H9 (cell line): ENCODE measurements around the gene CLIP3. TPM values are rescaled to one million over a fixed set of nuclear protein-coding genes. Genes with fewer than 3 reads are reported as not detected.

Source experiments
- DNase-seq: peaks from one replicate; pipeline ENCODE4 v3.0.0-alpha.2; 2017
- H2AFZ ChIP-seq: one replicate; pipeline ENCODE4 v1.6.1; 2013; ENCODE audit warnings: mild to moderate bottlenecking, low read length, control low read depth, moderate library complexity
- H2AK5ac ChIP-seq: 2 replicates; pipeline ENCODE4 v1.6.1; 2013; ENCODE audit warnings: low read length, control low read depth, mixed read lengths; ENCODE audit not compliant: insufficient read length
- H2BK120ac ChIP-seq: one replicate; pipeline ENCODE4 v1.6.1; 2013; ENCODE audit warnings: low read depth, mild to moderate bottlenecking, low read length, control low read depth, inconsistent platforms; ENCODE audit not compliant: poor library complexity, severe bottlenecking
- H2BK12ac ChIP-seq: 2 replicates; pipeline ENCODE4 v1.6.1; 2013; ENCODE audit warnings: low read length, control low read depth, mixed read lengths, low read depth; ENCODE audit not compliant: insufficient read length
- H2BK15ac ChIP-seq: 2 replicates; pipeline ENCODE4 v1.6.1; 2013; ENCODE audit warnings: low read depth, low read length, control low read depth
- H2BK20ac ChIP-seq: one replicate; pipeline ENCODE4 v1.6.1; 2013; ENCODE audit warnings: low read depth, mild to moderate bottlenecking, low read length, control low read depth, inconsistent platforms; ENCODE audit not compliant: poor library complexity, severe bottlenecking
- H2BK5ac ChIP-seq: 2 replicates; pipeline ENCODE4 v1.6.1; 2013; ENCODE audit warnings: low read length, control low read depth, mixed read lengths; ENCODE audit not compliant: insufficient read length
- H3K14ac ChIP-seq: 2 replicates; pipeline ENCODE4 v1.6.1; 2013; ENCODE audit warnings: low read length, control low read depth; ENCODE audit not compliant: insufficient read depth
- H3K18ac ChIP-seq: 2 replicates; pipeline ENCODE4 v1.6.1; 2013; ENCODE audit warnings: low read depth, mild to moderate bottlenecking, mixed read lengths, low read length, control low read depth; ENCODE audit not compliant: insufficient read length
- H3K23ac ChIP-seq: 2 replicates; pipeline ENCODE4 v1.6.1; 2013; ENCODE audit warnings: low read length, control low read depth, mixed read lengths, low read depth; ENCODE audit not compliant: insufficient read length
- H3K23me2 ChIP-seq: 2 replicates; pipeline ENCODE4 v1.6.1; 2013; ENCODE audit warnings: low read depth, mild to moderate bottlenecking, mixed read lengths, low read length, control low read depth; ENCODE audit not compliant: insufficient read length, poor library complexity, severe bottlenecking
- H3K27ac ChIP-seq: 2 replicates; pipeline ENCODE4 v1.5.1; 2013; ENCODE audit warnings: low read length, control low read depth, mixed read lengths, low read depth; ENCODE audit not compliant: insufficient read length
- H3K27me3 ChIP-seq: 2 replicates; pipeline ENCODE4 v1.6.1; 2013; ENCODE audit warnings: low read length, control low read depth, inconsistent platforms; ENCODE audit not compliant: insufficient read depth
- H3K4ac ChIP-seq: 2 replicates; pipeline ENCODE4 v1.6.1; 2013; ENCODE audit warnings: low read depth, mild to moderate bottlenecking, control low read depth, inconsistent platforms, low read length, moderate library complexity
- H3K4me1 ChIP-seq: 2 replicates; pipeline ENCODE4 v1.6.1; 2013; ENCODE audit warnings: low read length, control low read depth, inconsistent platforms; ENCODE audit not compliant: insufficient read depth
- H3K4me2 ChIP-seq: 2 replicates; pipeline ENCODE4 v1.6.1; 2013; ENCODE audit warnings: low read length, control low read depth, mixed read lengths; ENCODE audit not compliant: insufficient read length, insufficient read depth
- H3K56ac ChIP-seq: 2 replicates; pipeline ENCODE4 v1.6.1; 2013; ENCODE audit warnings: low read depth, mild to moderate bottlenecking, mixed read lengths, low read length, control low read depth; ENCODE audit not compliant: insufficient read length
- H3K79me1 ChIP-seq: 2 replicates; pipeline ENCODE4 v1.6.1; 2013; ENCODE audit warnings: low read depth, mild to moderate bottlenecking, moderate library complexity, low read length, control low read depth, inconsistent platforms; ENCODE audit not compliant: insufficient read depth, poor library complexity, severe bottlenecking
- H3K79me2 ChIP-seq: 2 replicates; pipeline ENCODE4 v1.6.1; 2013; ENCODE audit warnings: low read length, control low read depth, inconsistent platforms; ENCODE audit not compliant: insufficient read depth
- H3K9ac ChIP-seq: 2 replicates; pipeline ENCODE4 v1.6.1; 2013; ENCODE audit warnings: low read length, control low read depth, mixed read lengths; ENCODE audit not compliant: insufficient read length; ENCODE audit errors: extremely low read depth
- H3K9me3 ChIP-seq: one replicate; pipeline ENCODE4 v1.6.1; 2013; ENCODE audit warnings: low read depth, low read length, inconsistent platforms; ENCODE audit not compliant: control insufficient read depth
- H3T11ph ChIP-seq: one replicate; pipeline ENCODE4 v1.6.1; 2013; ENCODE audit warnings: mild to moderate bottlenecking, low read length, control low read depth, inconsistent platforms
- H4K20me1 ChIP-seq: one replicate; pipeline ENCODE4 v1.6.1; 2013; ENCODE audit not compliant: control insufficient read depth, insufficient read length, insufficient read depth
- H4K5ac ChIP-seq: 2 replicates; pipeline ENCODE4 v1.6.1; 2013; ENCODE audit warnings: low read depth, mild to moderate bottlenecking, mixed read lengths, low read length, control low read depth; ENCODE audit not compliant: insufficient read length
- H4K8ac ChIP-seq: replicated peaks from 2 replicates; pipeline ENCODE4 v1.6.1; 2013; ENCODE audit warnings: low read length, control low read depth, mixed read lengths, low read depth; ENCODE audit not compliant: insufficient read length
- H4K91ac ChIP-seq: 2 replicates; pipeline ENCODE4 v1.6.1; 2013; ENCODE audit warnings: low read depth, mild to moderate bottlenecking, moderate library complexity, mixed read lengths, low read length, control low read depth; ENCODE audit not compliant: insufficient read length
- H3K27ac Mint-ChIP-seq, 3 experiments: 2 replicates in 2 of 3; 3 replicates in 1 of 3; pipeline ENCODE4 v1.8.0; 2020 to 2021; ENCODE audit warnings: mixed read lengths in 3 of 3, mild to moderate bottlenecking in 1 of 3, moderate library complexity in 1 of 3
- H3K27me3 Mint-ChIP-seq: 2 replicates; pipeline ENCODE4 v1.8.0; 2021; ENCODE audit warnings: low read depth, mild to moderate bottlenecking, moderate library complexity, mixed read lengths
- H3K36me3 Mint-ChIP-seq, 3 experiments: 2 replicates in 2 of 3; 3 replicates in 1 of 3; pipeline ENCODE4 v1.8.0; 2020 to 2021; ENCODE audit warnings: low read depth in 3 of 3, mixed read lengths in 3 of 3; ENCODE audit not compliant: insufficient read depth in 1 of 3
- H3K4me1 Mint-ChIP-seq, 2 experiments: 2 replicates each; pipeline ENCODE4 v1.8.0; 2020; ENCODE audit warnings: mixed read lengths in 2 of 2
- H3K4me3 Mint-ChIP-seq, 2 experiments: 2 replicates in 1 of 2; 3 replicates in 1 of 2; pipeline ENCODE4 v1.8.0; 2020 to 2021; ENCODE audit warnings: mild to moderate bottlenecking in 2 of 2, mixed read lengths in 2 of 2, moderate library complexity in 1 of 2
- H3K9me3 Mint-ChIP-seq, 2 experiments: 2 replicates in 1 of 2; 3 replicates in 1 of 2; pipeline ENCODE4 v1.8.0; 2020; ENCODE audit warnings: mild to moderate bottlenecking in 2 of 2, mixed read lengths in 2 of 2, moderate library complexity in 1 of 2
- WGBS: extraction: QIAGEN DNeasy Blood & Tissue Kit; methylation state at CpG from one replicate; pipeline ENCODE4 v1.1.7; 2013; ENCODE audit warnings: missing lambda C conversion rate, low lambda C conversion rate, mixed read lengths; ENCODE audit not compliant: insufficient read length; ENCODE audit errors: extremely low coverage; 5-methylcytosine and 5-hydroxymethylcytosine counted together
- total RNA-seq: library from RNA; stranded (reverse); gene quantifications from 2 replicates; pipeline ENCODE4 v1.2.1, GENCODE V29; 2021
- TF ChIP-seq, protein P1 (sequence below): fragments of 200-600 bp; sonication (generic); conservative IDR thresholded peaks from 3 replicates; pipeline ENCODE4 v1.8.0; 2021; ENCODE audit warnings: antibody characterized with exemption, mild to moderate bottlenecking

Gene CLIP3
- total RNA-seq, 1 experiment from 2014 or later = 19.7 TPM

DNA sequence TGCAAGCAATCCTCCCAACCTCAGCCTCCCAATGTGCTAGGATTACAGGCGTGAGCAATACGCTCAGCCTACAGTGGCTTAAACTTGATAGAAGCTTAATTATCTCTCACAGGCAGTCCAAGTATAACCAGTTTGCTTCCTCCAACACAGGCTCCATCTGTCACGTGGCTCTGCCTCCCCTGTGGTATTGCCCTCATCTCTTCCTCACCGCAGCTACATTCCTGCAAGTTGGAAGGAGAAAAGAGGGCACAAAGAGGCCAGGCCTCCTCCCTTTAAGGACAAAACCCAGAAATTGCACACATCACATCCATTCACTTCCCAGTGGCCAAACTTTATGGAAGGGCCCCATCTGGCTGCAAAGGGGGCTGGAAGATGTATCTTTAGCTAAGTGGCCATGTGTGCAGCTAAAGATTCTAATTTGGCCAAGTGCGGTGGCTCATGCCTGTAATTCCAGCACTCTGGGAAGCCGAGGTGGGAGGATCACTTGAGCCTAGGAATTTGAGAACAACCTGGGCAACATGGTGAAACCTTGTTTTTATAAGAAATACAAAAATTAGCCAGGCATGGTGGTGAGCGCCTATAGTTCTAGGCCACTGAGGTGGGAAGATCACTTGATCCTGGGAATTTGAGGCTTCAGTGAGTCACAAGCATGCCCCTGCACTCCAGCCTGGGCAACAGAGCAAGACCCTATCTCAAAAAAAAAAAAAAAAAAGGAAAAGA is 40.8 kb downstream of the CLIP3 start:
- H3K18ac ChIP-seq = no peak overlapping the region
- H2BK120ac ChIP-seq = no peak overlapping the region
- H3K4me2 ChIP-seq = no peak overlapping the region
- Mint-ChIP-seq H3K4me3 (no peak overlapping the region), H3K4me1 (peaks cover 15 to 20% of the 10 kb centered on the region in 2 experiments), H3K27ac (no peak overlapping the region), H3K36me3 (peaks cover 0 to 5% (median 3%) of the 10 kb centered on the region in 3 experiments; a peak in 4 of 7 replicates), H3K9me3 (no peaks in the 10 kb centered on the region; a peak in 2 of 5 replicates), H3K27me3 (peaks cover 29% of the 10 kb centered on the region)
- H4K20me1 ChIP-seq = peaks cover 3% of the 10 kb centered on the region
- DNase-seq = no peak
- H3K4me1 ChIP-seq = no peaks in the 10 kb centered on the region
- no peaks in the 10 kb centered on the region for H3K79me2 ChIP-seq
- H3K14ac ChIP-seq = no peak overlapping the region
- H3K27ac ChIP-seq = no peak overlapping the region
- no peak overlapping the region for H2AFZ ChIP-seq
- H3K56ac ChIP-seq = no peak overlapping the region
- TF ChIP-seq, protein P1, sequence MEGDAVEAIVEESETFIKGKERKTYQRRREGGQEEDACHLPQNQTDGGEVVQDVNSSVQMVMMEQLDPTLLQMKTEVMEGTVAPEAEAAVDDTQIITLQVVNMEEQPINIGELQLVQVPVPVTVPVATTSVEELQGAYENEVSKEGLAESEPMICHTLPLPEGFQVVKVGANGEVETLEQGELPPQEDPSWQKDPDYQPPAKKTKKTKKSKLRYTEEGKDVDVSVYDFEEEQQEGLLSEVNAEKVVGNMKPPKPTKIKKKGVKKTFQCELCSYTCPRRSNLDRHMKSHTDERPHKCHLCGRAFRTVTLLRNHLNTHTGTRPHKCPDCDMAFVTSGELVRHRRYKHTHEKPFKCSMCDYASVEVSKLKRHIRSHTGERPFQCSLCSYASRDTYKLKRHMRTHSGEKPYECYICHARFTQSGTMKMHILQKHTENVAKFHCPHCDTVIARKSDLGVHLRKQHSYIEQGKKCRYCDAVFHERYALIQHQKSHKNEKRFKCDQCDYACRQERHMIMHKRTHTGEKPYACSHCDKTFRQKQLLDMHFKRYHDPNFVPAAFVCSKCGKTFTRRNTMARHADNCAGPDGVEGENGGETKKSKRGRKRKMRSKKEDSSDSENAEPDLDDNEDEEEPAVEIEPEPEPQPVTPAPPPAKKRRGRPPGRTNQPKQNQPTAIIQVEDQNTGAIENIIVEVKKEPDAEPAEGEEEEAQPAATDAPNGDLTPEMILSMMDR = no peak
- no peak overlapping the region for H2BK5ac ChIP-seq
- H3K23ac ChIP-seq = no peak overlapping the region
- no peak overlapping the region for H4K91ac ChIP-seq
- no peaks in the 10 kb centered on the region for H3K9me3 ChIP-seq
- no peak overlapping the region for H2AK5ac ChIP-seq
- peaks cover 6% of the 10 kb centered on the region for H3K23me2 ChIP-seq
- H2BK20ac ChIP-seq = no peak overlapping the region
- no peaks in the 10 kb centered on the region for H3K79me1 ChIP-seq
- no peak overlapping the region for H2BK15ac ChIP-seq
- no peak overlapping the region for H4K5ac ChIP-seq
- no peak overlapping the region for H3T11ph ChIP-seq
- H2BK12ac ChIP-seq = no peak overlapping the region
- no peak overlapping the region for H4K8ac ChIP-seq
- no peak overlapping the region for H3K9ac ChIP-seq
- H3K4ac ChIP-seq = no peak overlapping the region
- H3K27me3 ChIP-seq = no peaks in the 10 kb centered on the region
- no CpG with 5 or more reads among the region's 7 CpGs for WGBS
